Transverse colon (tissue), 4 donors: ENCODE results near the gene LEPROT.

Source experiments
- CTCF ChIP-seq, 5 experiments: fragments of 200-600 bp in 3 of 5; fragments of 450-650 bp in 2 of 5; sonication (generic) in 3 of 5; IDR thresholded peaks; 1 replicate in 2 of 5; 2 replicates in 3 of 5; pipeline ENCODE4 v1.5.1; 2016 to 2017; ENCODE audit warnings: antibody characterized with exemption in 5 of 5, inconsistent platforms in 3 of 5, mild to moderate bottlenecking in 2 of 5, moderate library complexity in 1 of 5
- EP300 ChIP-seq: sonication (generic); formaldehyde crosslinking; IDR thresholded peaks from one replicate; pipeline ENCODE4 v1.6.1; 2017; ENCODE audit warnings: antibody characterized with exemption, low read depth
- POLR2AphosphoS5 ChIP-seq, 3 donors: sonication (generic); formaldehyde crosslinking; IDR thresholded peaks; one replicate each; pipeline ENCODE4 v1.6.1; 2016; ENCODE audit warnings: antibody characterized with exemption in 3 of 3

- TF ChIP-seq CTCF (IDR thresholded peaks at IDR 0.05) (no peak), EP300 (no peak), POLR2AphosphoS5 (IDR thresholded peaks at IDR 0.05) (no peak)
These were observed 12.6 kb upstream of the LEPROT start for GRCh38 chr1:65407877-65408276.
